LoVo (cell line): Measurements from ENCODE around the gene DIPK1A.

Experiments
- DNase-seq: peaks from one replicate; pipeline ENCODE4 v3.0.0-alpha.2; 2016; ENCODE audit warnings: low spot score

The DIPK1A gene

DNA sequence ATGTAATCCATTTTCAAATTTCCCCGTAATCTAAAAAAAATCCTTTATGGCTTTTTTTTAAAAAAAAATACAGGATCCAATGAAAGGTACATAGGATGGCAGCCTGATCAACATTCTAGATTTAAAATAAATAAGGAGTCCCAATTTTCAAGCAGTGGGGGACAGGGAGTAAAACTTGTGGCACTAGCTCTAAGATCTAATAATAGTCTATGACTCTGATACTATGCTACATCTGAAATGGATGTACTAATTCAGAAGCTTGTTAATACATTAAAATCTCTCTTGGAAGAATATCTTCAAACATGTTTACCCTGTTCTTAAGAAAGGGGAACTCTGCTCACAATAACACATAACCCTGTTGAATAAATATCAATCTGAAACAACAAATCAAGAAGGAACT lies 8.5 kb downstream of the DIPK1A start:
- no peak for DNase-seq

GRCh38 chr1:92951141-92951582 lies 10.1 kb downstream of the DIPK1A start:
- peak; percentile 51 for DNase-seq

DNA sequence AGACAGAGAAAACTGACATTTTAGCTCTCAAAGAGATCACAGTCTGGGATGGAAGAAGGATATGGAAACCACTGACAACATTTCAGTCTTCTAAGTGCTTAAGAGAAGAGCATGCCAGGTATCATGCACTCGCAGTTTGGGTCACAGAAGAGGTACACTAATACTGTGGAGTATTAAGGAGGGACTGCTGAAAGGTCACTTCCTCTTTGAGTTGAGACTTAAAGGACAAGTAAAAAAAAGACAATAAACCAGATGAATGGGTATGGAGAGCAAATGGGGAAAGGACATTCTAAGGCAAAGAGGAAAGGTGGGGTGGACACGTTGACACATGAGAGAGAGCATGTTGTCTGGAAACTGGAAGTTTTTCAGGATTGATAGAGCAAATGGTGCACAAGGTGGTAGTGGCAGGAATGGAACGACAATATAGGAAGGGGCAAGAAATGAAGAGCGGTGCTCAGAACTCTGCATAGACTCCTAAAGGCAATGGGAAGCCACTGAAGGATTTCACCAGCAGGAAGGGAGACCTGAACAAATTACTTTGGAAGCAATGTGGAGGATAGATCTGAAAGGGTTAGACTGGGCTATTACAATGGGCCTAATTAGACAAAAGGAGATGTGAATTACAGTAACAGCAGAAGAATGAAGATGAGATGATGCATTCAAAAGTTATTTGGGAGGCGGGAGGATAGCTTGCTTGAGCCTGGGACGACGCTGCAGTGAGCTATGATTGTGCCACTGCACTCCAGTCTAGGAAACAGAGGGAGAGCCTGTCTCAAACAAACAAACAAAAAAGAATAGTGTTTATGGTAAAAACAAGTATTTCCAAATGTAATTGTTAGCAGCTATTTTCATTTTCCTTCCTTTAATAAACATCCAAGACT lies 11.1 kb downstream of the DIPK1A start:
- DNase-seq = peak; percentile 34

DNA sequence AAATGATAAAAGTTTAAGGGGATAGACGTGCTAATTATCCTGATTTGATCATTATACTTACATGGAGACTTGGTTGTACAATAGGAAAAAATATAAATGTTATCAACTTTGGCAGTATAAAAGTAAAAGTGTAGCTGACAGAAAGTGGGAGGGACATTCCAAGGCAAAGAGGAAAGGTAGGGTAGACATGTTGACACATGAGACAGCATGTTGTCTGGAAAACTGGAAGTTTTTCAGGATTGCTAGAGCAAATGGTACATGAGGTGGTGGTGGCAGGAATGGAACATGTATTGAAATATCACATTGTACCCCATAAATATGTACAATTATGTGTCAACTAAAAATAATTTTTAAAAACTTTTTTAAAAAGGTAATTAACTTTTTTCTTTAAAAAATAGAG lies 13.2 kb downstream of the DIPK1A start:
- DNase-seq = no peak

GRCh38 chr1:92945748-92946270 lies 15.5 kb downstream of the DIPK1A start:
- no peak for DNase-seq

- no peak for DNase-seq
Measured at GRCh38 chr1:92944901-92945747, 16.1 kb downstream of the DIPK1A start.

DNA sequence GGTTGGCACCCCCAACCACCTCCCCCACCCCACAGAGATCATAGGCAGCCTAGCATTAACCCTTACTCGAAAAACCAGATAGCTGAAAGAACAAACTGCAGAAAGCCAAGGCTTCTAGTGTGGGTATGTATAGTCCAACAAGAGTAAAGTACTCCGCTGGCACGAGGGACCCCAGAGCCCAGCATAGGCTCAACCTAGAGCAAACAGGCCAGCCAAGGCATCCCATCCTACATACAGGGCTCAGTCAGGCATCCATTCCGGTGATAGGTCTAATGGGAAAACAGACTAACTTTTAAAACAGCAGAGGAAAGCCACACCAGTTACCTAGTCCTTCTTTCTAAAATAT lies 17.8 kb downstream of the DIPK1A start:
- no peak for DNase-seq

- no peak for DNase-seq
Measured at GRCh38 chr1:92940541-92940940, 20.7 kb downstream of the DIPK1A start.

DNA sequence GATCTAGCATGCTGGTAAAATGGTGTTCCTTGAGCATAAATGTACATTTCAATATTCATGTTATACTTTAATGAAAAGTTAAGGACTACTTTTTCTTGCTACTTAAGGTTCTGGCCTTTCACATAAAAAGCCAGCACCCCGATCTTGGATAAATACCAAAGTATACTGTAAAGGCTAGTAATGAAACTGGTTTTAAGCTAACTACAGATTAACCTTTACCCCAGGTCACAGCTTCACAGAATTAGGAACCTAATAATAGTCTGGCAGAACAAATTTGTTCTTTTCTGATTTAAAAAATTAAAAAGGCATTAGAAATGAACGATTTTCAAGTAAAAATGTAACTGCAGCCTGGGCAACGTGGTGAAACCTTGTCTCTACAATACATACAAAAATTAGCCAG lies 23.5 kb downstream of the DIPK1A start:
- DNase-seq = no peak

GRCh38 chr1:92936865-92937264 lies 24.4 kb downstream of the DIPK1A start:
- DNase-seq = no peak

DNA sequence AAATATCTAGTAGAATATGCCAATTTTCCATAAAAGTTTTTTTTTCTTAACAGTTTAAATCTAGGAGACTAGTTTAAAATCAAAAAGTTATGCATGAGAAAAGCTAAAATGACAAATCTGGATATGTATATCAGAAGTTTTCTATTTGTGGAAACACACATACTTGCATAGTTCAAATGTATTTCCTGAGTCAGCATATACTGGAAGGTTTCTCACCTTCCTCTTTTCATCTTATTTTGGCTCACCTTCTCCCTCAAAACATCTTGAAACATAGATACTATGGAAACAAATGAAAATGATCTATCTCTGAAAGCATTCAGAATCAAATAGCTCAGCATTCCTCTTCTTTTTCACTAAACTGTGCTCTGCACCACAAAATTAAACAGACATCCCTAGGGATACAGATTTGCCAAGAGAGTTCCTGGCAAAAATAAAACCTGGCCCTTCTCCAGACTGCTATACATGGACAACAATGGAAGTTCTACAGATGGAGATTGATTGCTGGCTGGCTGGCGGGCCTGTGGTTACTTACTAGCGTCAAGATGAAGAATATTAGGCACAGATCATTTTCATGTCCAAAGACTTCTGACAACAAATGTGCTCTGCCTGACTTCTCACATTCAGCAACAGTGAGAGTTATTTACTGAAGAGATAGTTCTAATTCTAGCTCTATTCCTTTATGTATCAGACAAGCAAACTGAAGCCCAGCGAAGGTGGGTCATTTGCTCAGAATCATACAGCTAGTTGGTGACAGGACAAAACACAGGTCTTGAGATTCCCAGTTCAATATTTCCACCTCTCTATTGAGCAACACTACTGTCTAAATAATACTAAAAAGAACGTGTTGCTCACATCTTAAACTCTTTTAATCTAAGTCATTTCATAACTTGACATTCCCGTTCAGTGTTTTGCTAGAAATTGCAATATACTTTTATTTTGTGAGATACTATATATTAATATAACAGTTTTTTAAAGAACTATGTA lies 26.6 kb downstream of the DIPK1A start:
- DNase-seq = no peak

DNA sequence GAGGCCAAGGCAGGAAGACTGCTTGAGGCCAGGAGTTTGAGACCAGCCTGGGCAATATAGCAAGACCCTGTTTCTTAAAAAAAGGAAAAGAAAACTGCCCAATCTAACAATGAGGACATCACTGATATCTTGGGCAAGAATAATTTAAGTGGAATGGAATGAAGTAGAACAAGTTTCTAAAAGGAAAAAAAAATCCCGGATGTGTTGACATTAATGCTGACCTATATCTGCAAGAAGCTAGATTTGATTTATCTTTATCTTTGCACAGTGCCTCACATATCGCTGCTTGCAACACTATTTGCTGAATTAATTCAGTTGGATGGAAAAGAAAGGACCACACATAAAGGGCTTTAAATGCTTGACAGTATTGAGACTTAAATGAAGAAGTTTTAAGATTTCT lies 27.8 kb downstream of the DIPK1A start:
- DNase-seq = no peak

- DNase-seq = no peak
Measured at GRCh38 chr1:92931691-92932090, 29.6 kb downstream of the DIPK1A start.

DNA sequence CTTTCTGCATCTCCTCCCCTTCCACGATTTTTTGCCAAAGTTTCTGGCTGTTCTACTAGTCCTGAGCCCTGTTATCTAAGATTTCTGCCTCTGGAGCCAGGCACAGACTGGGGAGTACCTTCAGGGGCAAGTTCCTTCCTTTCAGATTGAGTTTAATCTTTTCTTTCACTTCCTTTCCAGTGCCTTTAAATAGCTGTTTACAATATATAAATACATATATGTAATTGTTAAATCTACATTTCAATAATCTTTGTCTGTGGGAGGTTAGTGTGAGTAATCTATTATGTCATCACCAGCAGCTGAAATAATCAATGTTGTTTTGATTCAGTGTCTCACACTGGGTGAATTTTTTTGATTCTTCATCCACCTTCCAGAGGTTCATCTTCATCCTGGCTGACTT lies 31.8 kb downstream of the DIPK1A start:
- no peak for DNase-seq

DNA sequence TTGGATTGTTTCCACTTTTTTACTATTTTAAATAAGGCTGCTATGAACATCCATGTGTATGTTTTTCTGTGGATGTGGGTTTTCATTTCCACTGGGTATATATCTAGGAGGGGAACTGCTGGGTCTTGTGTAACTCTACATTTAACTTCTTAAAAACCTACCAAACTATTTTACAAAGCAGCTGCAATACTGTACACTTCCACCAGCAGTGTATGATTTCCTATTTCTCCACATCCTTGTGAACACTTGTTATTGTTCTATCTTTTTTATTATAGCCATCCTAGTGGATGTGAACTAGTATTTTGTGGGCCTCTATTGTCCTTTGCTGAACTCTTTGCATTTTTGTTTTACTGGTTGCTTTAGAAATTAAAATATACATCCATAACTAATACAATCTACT lies 33.4 kb downstream of the DIPK1A start:
- DNase-seq = no peak

GRCh38 chr1:92926873-92927272 lies 34.4 kb downstream of the DIPK1A start:
- no peak for DNase-seq

GRCh38 chr1:92924501-92924900 lies 36.8 kb downstream of the DIPK1A start:
- DNase-seq = no peak

- no peak for DNase-seq
Measured at GRCh38 chr1:92923664-92924063, 37.6 kb downstream of the DIPK1A start.

GRCh38 chr1:92922356-92923035 lies 38.8 kb downstream of the DIPK1A start:
- DNase-seq = no peak

- DNase-seq = no peak
Measured at GRCh38 chr1:92921031-92922023, 39.9 kb downstream of the DIPK1A start.
